SK-N-SH (cell line): ENCODE measurements around the gene TUBA1A. TPM values are rescaled to one million over a fixed set of nuclear protein-coding genes. Genes with fewer than 3 reads are reported as not detected.

ENCODE experiments used
- CTCF ChIA-PET: fragments of 300-600, 350-600 bp; formaldehyde crosslinking; extraction: SDS; loops from one replicate; lab custom pipeline; 2021; lab: Yijun Ruan, JAX
- POLR2A ChIA-PET: fragments of 350-600 bp; sonication (Branson Sonifier 250); formaldehyde crosslinking; extraction: SDS; loops from one replicate; lab custom pipeline; 2020; ENCODE audit warnings: antibody characterized with exemption, inconsistent platforms; lab: Yijun Ruan, JAX
- DNase-seq: peaks from one replicate; pipeline ENCODE4 v3.0.0; 2012
- H2AFZ ChIP-seq: fragments of 200-600 bp; sonication (generic); 2 replicates; pipeline ENCODE4 v1.8.1; 2016; ENCODE audit warnings: antibody characterized with exemption, mild to moderate bottlenecking, low read depth
- H3F3A ChIP-seq: fragments of 200-600 bp; sonication (generic); replicated peaks from 2 replicates; pipeline ENCODE3; 2016; ENCODE audit warnings: antibody characterized with exemption, mild to moderate bottlenecking; ENCODE audit not compliant: insufficient read depth
- H3K27ac ChIP-seq, 2 experiments: fragments of 200-500 bp in 1 of 2; fragments of 200-600 bp in 1 of 2; sonication (Bioruptor generic) in 1 of 2; sonication (generic), shearing (Covaris generic) in 1 of 2; 2 replicates each; pipeline versions ENCODE4 v1.5.1 to v1.6.1; 2014 to 2016; ENCODE audit warnings: low read depth in 2 of 2, inconsistent platforms in 1 of 2, low read length in 1 of 2, mild to moderate bottlenecking in 1 of 2, mixed read lengths in 1 of 2
- H3K27me3 ChIP-seq: fragments of 200-600 bp; sonication (generic), shearing (Covaris generic); 2 replicates; pipeline ENCODE4 v1.6.1; 2016; ENCODE audit warnings: mixed run types; ENCODE audit not compliant: insufficient read depth
- H3K36me3 ChIP-seq, 2 experiments: fragments of 200-500 bp in 1 of 2; fragments of 200-600 bp in 1 of 2; sonication (Bioruptor generic) in 1 of 2; sonication (generic) in 1 of 2; replicated peaks in 1 of 2; 2 replicates each; pipeline versions ENCODE3 to v1.5.1; 2014 to 2016; ENCODE audit warnings: low read length in 1 of 2, mild to moderate bottlenecking in 1 of 2; ENCODE audit not compliant: insufficient read depth in 2 of 2, control insufficient read depth in 1 of 2
- H3K4me1 ChIP-seq, 2 experiments: fragments of 200-500 bp in 1 of 2; fragments of 200-600 bp in 1 of 2; sonication (Bioruptor generic) in 1 of 2; sonication (generic), shearing (Covaris generic) in 1 of 2; 2 replicates each; pipeline versions ENCODE4 v1.5.1 to v1.6.1; 2014 to 2016; ENCODE audit warnings: low read depth in 1 of 2, low read length in 1 of 2, mixed run types in 1 of 2; ENCODE audit not compliant: insufficient read depth in 2 of 2, control insufficient read depth in 1 of 2
- H3K4me2 ChIP-seq: fragments of 200-600 bp; sonication (generic), shearing (Covaris generic); 2 replicates; pipeline ENCODE4 v1.6.1; 2017; ENCODE audit warnings: mixed run types
- H3K4me3 ChIP-seq, 2 experiments: fragments of 200-500 bp in 1 of 2; fragments of 200-600 bp in 1 of 2; sonication (Bioruptor generic) in 1 of 2; sonication (generic), shearing (Covaris generic) in 1 of 2; 2 replicates each; pipeline versions ENCODE4 v1.5.1 to v1.8.1; 2014 to 2016; ENCODE audit warnings: low read depth in 2 of 2, inconsistent platforms in 1 of 2, low read length in 1 of 2, mild to moderate bottlenecking in 1 of 2, mixed read lengths in 1 of 2, moderate library complexity in 1 of 2
- H3K79me2 ChIP-seq: fragments of 200-600 bp; sonication (generic); 2 replicates; pipeline ENCODE4 v1.8.1; 2017; ENCODE audit warnings: mild to moderate bottlenecking; ENCODE audit not compliant: insufficient read depth
- H3K9ac ChIP-seq: fragments of 200-600 bp; sonication (generic); 2 replicates; pipeline ENCODE4 v1.6.1; 2017; ENCODE audit warnings: mixed run types
- H3K9me2 ChIP-seq: fragments of 200-600 bp; sonication (generic); 2 replicates; pipeline ENCODE4 v1.6.1; 2017; ENCODE audit warnings: mixed run types
- H3K9me3 ChIP-seq: fragments of 200-600 bp; sonication (generic); 2 replicates; pipeline ENCODE4 v1.6.1; 2017; ENCODE audit warnings: mixed run types, mild to moderate bottlenecking, moderate library complexity
- H4K20me1 ChIP-seq: fragments of 200-600 bp; sonication (generic); 2 replicates; pipeline ENCODE4 v1.6.1; 2017; ENCODE audit warnings: mild to moderate bottlenecking, mixed run types; ENCODE audit not compliant: insufficient read depth
- ELF1 ChIP-seq: IDR thresholded peaks from 2 replicates; pipeline ENCODE4 v1.4.0; 2012
- EZH2phosphoT487 ChIP-seq: fragments of 200-600 bp; sonication (generic); IDR thresholded peaks from 2 replicates; pipeline ENCODE4 v1.6.1; 2017; ENCODE audit warnings: low read depth, mixed run types, mild to moderate bottlenecking, antibody characterized with exemption, moderate library complexity, borderline replicate concordance
- FOXJ3 ChIP-seq: sonication (generic); formaldehyde crosslinking; IDR thresholded peaks from 2 replicates; pipeline ENCODE4 v1.5.1; 2020; ENCODE audit warnings: mild to moderate bottlenecking, missing genetic modification reagents
- FOXM1 ChIP-seq: IDR thresholded peaks from 2 replicates; pipeline ENCODE4 v1.4.0; 2012; ENCODE audit warnings: low read depth, mild to moderate bottlenecking
- MEF2A ChIP-seq: IDR thresholded peaks from 2 replicates; pipeline ENCODE4 v1.4.0; 2012; ENCODE audit warnings: low read depth, borderline replicate concordance
- NFIC ChIP-seq: IDR thresholded peaks from 2 replicates; pipeline ENCODE4 v1.4.0; 2012; ENCODE audit warnings: borderline replicate concordance
- RAD21 ChIP-seq: IDR thresholded peaks from 2 replicates; pipeline ENCODE4 v1.6.1; 2012; ENCODE audit warnings: mild to moderate bottlenecking, low read length
- RFX5 ChIP-seq: IDR thresholded peaks from 2 replicates; pipeline ENCODE4 v1.6.1; 2012; ENCODE audit warnings: mild to moderate bottlenecking, improper control_type of control experiment, low read length
- RXRA ChIP-seq: IDR thresholded peaks from 2 replicates; pipeline ENCODE4 v1.4.0; 2012; ENCODE audit warnings: low read depth, mild to moderate bottlenecking, borderline replicate concordance
- SMC3 ChIP-seq: IDR thresholded peaks from 2 replicates; pipeline ENCODE4 v1.6.1; 2012; ENCODE audit warnings: low read depth, low read length, improper control_type of control experiment
- TAF1 ChIP-seq: IDR thresholded peaks from 2 replicates; pipeline ENCODE4 v1.6.1; 2012; ENCODE audit warnings: low read depth, mild to moderate bottlenecking, low read length, moderate library complexity, borderline replicate concordance
- YY1 ChIP-seq: IDR thresholded peaks from 2 replicates; pipeline ENCODE4 v1.4.0; 2012; ENCODE audit warnings: low read depth, mild to moderate bottlenecking
- WGBS: methylation state at CpG from one replicate; pipeline ENCODE4 v1.1.6; 2017; ENCODE audit warnings: low lambda C conversion rate; 5-methylcytosine and 5-hydroxymethylcytosine counted together
- polyA plus RNA-seq, 3 experiments: library from polyadenylated mRNA; depleted of rRNA; stranded (reverse); fragments of >200 nt; gene quantifications; 2 replicates each; pipeline ENCODE4 v1.2.3, GENCODE V29; 2012
- TF ChIP-seq, protein P1 (sequence below): IDR thresholded peaks from 2 replicates; pipeline ENCODE4 v1.4.0; 2012; ENCODE audit warnings: low read depth, borderline replicate concordance
- TF ChIP-seq, protein P2 (sequence below): IDR thresholded peaks from 2 replicates; pipeline ENCODE4 v1.4.0; 2012; ENCODE audit warnings: low read depth, borderline replicate concordance
- TF ChIP-seq, protein P3 (sequence below): fragments of 150-350 bp; IDR thresholded peaks from 2 replicates; pipeline ENCODE4 v1.6.1; 2017; ENCODE audit warnings: antibody characterized with exemption, low read length, low read depth, borderline replicate concordance
- TF ChIP-seq, protein P4 (sequence below): IDR thresholded peaks from 2 replicates; pipeline ENCODE4 v1.6.1; 2012; ENCODE audit warnings: mild to moderate bottlenecking, low read depth, low read length, moderate library complexity
- TF ChIP-seq, protein P5 (sequence below): fragments of 200-600 bp; sonication (generic); IDR thresholded peaks from 2 replicates; pipeline ENCODE4 v1.6.1; 2017; ENCODE audit warnings: antibody characterized with exemption, mild to moderate bottlenecking, moderate library complexity

The TUBA1A gene
- polyA plus RNA-seq, 1 of the 3 experiments (the other 2 are of a cell fraction), result 1,427 TPM

DNA sequence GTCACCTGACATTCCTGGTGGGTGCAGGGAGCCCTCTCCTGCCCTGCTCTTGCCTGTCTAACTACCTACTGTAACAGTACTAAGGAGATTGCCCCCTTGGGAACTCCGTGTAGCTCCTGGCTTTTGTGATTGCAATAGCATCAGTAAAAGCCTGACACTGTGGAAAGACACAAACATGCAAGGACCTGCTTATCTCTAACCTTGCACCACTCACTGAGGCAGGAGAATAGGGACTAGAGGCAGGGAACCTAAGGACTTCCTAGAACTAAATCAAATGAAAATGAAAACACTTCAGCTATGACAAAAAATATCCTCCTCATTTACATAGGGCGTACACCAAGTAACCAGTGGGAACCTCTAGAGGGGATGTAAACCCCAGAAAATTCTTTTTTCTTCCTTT lies 28.5 kb downstream of the TUBA1A start:
- WGBS, result 93% methylated on average over 2 of the region's 2 CpGs
- CTCF ChIA-PET, result interaction anchor here (1.2 kb wide), 1 partner anchor 11 kb away, joined by 3 read pairs; no protein-coding TSS in a partner anchor

More for the DNA sequence above, 28.5 kb downstream of the TUBA1A start:
- no peak overlapping the region for H2AFZ ChIP-seq
- no peak overlapping the region for H3K27ac ChIP-seq
- no peaks in the 10 kb centered on the region for H3K36me3 ChIP-seq
- no peak overlapping the region for H3K4me2 ChIP-seq
- no peaks in the 10 kb centered on the region for H3K9me3 ChIP-seq
- no peaks in the 10 kb centered on the region for H3K79me2 ChIP-seq
- no peaks in the 10 kb centered on the region for H4K20me1 ChIP-seq
- H3K27me3 ChIP-seq, result no peaks in the 10 kb centered on the region
- no peaks in the 10 kb centered on the region for H3K9me2 ChIP-seq
- H3K4me1 ChIP-seq, result no peaks in the 10 kb centered on the region
- POLR2A ChIA-PET, result no interaction called here
- H3F3A ChIP-seq, result peaks cover 3% of the 10 kb centered on the region
- TF ChIP-seq ELF1 (no peak), SMC3 (no peak), FOXM1 (no peak), TAF1 (no peak), EZH2phosphoT487 (no peak), NFIC (no peak), YY1 (no peak), MEF2A (no peak), FOXJ3 (no peak), RAD21 (no peak), RFX5 (no peak), RXRA (no peak)
- TF ChIP-seq, protein P1, sequence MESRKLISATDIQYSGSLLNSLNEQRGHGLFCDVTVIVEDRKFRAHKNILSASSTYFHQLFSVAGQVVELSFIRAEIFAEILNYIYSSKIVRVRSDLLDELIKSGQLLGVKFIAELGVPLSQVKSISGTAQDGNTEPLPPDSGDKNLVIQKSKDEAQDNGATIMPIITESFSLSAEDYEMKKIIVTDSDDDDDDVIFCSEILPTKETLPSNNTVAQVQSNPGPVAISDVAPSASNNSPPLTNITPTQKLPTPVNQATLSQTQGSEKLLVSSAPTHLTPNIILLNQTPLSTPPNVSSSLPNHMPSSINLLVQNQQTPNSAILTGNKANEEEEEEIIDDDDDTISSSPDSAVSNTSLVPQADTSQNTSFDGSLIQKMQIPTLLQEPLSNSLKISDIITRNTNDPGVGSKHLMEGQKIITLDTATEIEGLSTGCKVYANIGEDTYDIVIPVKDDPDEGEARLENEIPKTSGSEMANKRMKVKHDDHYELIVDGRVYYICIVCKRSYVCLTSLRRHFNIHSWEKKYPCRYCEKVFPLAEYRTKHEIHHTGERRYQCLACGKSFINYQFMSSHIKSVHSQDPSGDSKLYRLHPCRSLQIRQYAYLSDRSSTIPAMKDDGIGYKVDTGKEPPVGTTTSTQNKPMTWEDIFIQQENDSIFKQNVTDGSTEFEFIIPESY, result no peak
- TF ChIP-seq, protein P2, sequence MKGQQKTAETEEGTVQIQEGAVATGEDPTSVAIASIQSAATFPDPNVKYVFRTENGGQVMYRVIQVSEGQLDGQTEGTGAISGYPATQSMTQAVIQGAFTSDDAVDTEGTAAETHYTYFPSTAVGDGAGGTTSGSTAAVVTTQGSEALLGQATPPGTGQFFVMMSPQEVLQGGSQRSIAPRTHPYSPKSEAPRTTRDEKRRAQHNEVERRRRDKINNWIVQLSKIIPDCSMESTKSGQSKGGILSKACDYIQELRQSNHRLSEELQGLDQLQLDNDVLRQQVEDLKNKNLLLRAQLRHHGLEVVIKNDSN, result no peak
- TF ChIP-seq, protein P3, sequence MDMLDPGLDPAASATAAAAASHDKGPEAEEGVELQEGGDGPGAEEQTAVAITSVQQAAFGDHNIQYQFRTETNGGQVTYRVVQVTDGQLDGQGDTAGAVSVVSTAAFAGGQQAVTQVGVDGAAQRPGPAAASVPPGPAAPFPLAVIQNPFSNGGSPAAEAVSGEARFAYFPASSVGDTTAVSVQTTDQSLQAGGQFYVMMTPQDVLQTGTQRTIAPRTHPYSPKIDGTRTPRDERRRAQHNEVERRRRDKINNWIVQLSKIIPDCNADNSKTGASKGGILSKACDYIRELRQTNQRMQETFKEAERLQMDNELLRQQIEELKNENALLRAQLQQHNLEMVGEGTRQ, result no peak
- TF ChIP-seq, protein P4, sequence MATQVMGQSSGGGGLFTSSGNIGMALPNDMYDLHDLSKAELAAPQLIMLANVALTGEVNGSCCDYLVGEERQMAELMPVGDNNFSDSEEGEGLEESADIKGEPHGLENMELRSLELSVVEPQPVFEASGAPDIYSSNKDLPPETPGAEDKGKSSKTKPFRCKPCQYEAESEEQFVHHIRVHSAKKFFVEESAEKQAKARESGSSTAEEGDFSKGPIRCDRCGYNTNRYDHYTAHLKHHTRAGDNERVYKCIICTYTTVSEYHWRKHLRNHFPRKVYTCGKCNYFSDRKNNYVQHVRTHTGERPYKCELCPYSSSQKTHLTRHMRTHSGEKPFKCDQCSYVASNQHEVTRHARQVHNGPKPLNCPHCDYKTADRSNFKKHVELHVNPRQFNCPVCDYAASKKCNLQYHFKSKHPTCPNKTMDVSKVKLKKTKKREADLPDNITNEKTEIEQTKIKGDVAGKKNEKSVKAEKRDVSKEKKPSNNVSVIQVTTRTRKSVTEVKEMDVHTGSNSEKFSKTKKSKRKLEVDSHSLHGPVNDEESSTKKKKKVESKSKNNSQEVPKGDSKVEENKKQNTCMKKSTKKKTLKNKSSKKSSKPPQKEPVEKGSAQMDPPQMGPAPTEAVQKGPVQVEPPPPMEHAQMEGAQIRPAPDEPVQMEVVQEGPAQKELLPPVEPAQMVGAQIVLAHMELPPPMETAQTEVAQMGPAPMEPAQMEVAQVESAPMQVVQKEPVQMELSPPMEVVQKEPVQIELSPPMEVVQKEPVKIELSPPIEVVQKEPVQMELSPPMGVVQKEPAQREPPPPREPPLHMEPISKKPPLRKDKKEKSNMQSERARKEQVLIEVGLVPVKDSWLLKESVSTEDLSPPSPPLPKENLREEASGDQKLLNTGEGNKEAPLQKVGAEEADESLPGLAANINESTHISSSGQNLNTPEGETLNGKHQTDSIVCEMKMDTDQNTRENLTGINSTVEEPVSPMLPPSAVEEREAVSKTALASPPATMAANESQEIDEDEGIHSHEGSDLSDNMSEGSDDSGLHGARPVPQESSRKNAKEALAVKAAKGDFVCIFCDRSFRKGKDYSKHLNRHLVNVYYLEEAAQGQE, result no peak
- TF ChIP-seq, protein P5, sequence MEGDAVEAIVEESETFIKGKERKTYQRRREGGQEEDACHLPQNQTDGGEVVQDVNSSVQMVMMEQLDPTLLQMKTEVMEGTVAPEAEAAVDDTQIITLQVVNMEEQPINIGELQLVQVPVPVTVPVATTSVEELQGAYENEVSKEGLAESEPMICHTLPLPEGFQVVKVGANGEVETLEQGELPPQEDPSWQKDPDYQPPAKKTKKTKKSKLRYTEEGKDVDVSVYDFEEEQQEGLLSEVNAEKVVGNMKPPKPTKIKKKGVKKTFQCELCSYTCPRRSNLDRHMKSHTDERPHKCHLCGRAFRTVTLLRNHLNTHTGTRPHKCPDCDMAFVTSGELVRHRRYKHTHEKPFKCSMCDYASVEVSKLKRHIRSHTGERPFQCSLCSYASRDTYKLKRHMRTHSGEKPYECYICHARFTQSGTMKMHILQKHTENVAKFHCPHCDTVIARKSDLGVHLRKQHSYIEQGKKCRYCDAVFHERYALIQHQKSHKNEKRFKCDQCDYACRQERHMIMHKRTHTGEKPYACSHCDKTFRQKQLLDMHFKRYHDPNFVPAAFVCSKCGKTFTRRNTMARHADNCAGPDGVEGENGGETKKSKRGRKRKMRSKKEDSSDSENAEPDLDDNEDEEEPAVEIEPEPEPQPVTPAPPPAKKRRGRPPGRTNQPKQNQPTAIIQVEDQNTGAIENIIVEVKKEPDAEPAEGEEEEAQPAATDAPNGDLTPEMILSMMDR, result no peak
- no peak overlapping the region for H3K9ac ChIP-seq
- DNase-seq, result no peak
- H3K4me3 ChIP-seq, result no peak overlapping the region
